K562 (cell line): ENCODE data around the gene LRP1. TPM values are rescaled to one million over a fixed set of nuclear protein-coding genes. Genes with fewer than 3 reads are reported as not detected.
A peak's percentile ranks its signal among the peaks of the same experiment; 100 is the strongest.

Source experiments
- FOXK2 ChIP-seq, 2 experiments: fragments of 450-650 bp; IDR thresholded peaks in 1 of 2; conservative IDR thresholded peaks in 1 of 2; 2 replicates each; pipeline ENCODE4 v1.6.1; 2016; ENCODE audit warnings: low read depth in 2 of 2, mild to moderate bottlenecking in 1 of 2
- HDGF ChIP-seq: fragments of 450-650 bp; IDR thresholded peaks from 2 replicates; pipeline ENCODE4 v1.6.1; 2016
- HLTF ChIP-seq: fragments of 450-650 bp; IDR thresholded peaks from 2 replicates; pipeline ENCODE4 v1.6.1; 2016
- LARP7 ChIP-seq: fragments of 450-650 bp; IDR thresholded peaks from 2 replicates; pipeline ENCODE4 v1.6.1; 2016
- LEF1 ChIP-seq: fragments of 450-650 bp; IDR thresholded peaks from 2 replicates; pipeline ENCODE4 v1.6.1; 2016; ENCODE audit warnings: mild to moderate bottlenecking
- MED1 ChIP-seq: sonication (generic); formaldehyde crosslinking; IDR thresholded peaks from 2 replicates; pipeline ENCODE4 v1.8.1; 2023; ENCODE audit warnings: missing genetic modification reagents, borderline replicate concordance
- NCOA4 ChIP-seq: fragments of 450-650 bp; IDR thresholded peaks from 2 replicates; pipeline ENCODE4 v1.6.1; 2018; ENCODE audit warnings: mild to moderate bottlenecking; ENCODE audit not compliant: partially characterized antibody
- NELFE ChIP-seq: IDR thresholded peaks from 2 replicates; pipeline ENCODE4 v1.6.1; 2011; ENCODE audit warnings: mild to moderate bottlenecking; ENCODE audit not compliant: insufficient read depth, insufficient read length
- ZNF316 ChIP-seq: fragments of 450-650 bp; IDR thresholded peaks from 2 replicates; pipeline ENCODE4 v1.6.1; 2016
- ZNF75A ChIP-seq: fragments of 450-650 bp; formaldehyde crosslinking; IDR thresholded peaks from 2 replicates; pipeline ENCODE4 v1.4.0; 2020; ENCODE audit warnings: mild to moderate bottlenecking
- polyA plus RNA-seq, 8 experiments: library from polyadenylated mRNA; depleted of rRNA in 4 of 8; stranded (reverse) in 5 of 8; unstranded in 3 of 8; fragments of >200 nt; fragmentation: Nextera tagmentation in 2 of 8; fragmentation: Illumina TruSeq in 1 of 8; extraction: Ambion mirVana in 2 of 8; extraction: Trizol in 1 of 8; gene quantifications; 2 replicates each; pipeline versions ENCODE4 v1.2.1 to v1.2.3, GENCODE V29; 2011 to 2014; ENCODE audit warnings: inconsistent platforms in 1 of 8, missing spikeins in 1 of 8
- total RNA-seq, 7 experiments: library from RNA; depleted of rRNA in 6 of 7; stranded (reverse); fragments of >200 nt in 6 of 7; fragmentation: Illumina TruSeq in 2 of 7; extraction: Trizol in 2 of 7; gene quantifications; 2 replicates each; pipeline versions ENCODE4 v1.2.1 to v1.2.3, GENCODE V29; 2011 to 2021; ENCODE audit warnings: low replicate concordance in 1 of 7
- TF ChIP-seq, protein P1 (sequence below), 2 experiments: fragments of 450-650 bp; conservative IDR thresholded peaks; 2 replicates each; pipeline ENCODE4 v1.6.1; 2017; ENCODE audit warnings: mild to moderate bottlenecking in 2 of 2, moderate library complexity in 2 of 2

The LRP1 gene
- total and polyA plus RNA-seq, 9 of the 15 experiments (the other 6 are each of a cell fraction or from before 2014, with no cell fraction given), result 0.04 to 0.64 (median 0.19) TPM; not detected in 2

DNA sequence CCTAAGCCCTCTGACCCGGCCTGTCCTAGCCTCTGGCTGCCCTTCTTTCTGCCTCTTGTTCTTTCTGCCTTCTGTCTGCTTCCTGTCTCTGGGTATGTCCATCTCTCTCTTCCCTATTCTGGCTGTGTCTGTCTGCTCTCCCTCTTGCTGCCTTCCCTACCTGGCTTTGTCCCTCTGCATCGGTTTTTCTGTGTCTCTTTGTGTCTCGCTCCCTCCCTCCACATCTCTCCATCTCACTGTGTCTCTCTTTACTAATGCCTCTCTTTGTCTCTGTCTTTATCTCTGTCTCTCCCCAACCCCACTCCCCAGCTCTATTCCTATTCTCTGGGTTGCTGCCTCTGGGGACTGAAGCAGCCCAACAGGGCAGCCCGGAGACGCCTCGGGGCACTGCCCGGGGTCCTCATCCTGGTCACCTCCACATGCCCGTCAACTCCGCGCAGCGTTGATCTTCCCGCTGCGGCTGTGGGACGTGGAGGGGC is 111.3 kb downstream of the LRP1 start (continued):
- TF ChIP-seq HDGF (0 out of 2 replicates have a peak, but pooled peaks have one; percentile 41), ZNF316 (no peak), FOXK2 (conservative IDR thresholded peaks at IDR 0.05 in 1 of 2, IDR thresholded peaks at IDR 0.05 in 1 of 2; ENCODE audit: low read depth in 2 of 2) (0 out of 4 replicates have a peak, but pooled peaks of 1 of the 2 experiments have one; percentile 35), NCOA4 (no peak), HLTF (0 out of 2 replicates have a peak, but pooled peaks have one; percentile 32), LARP7 (peak; percentile 58; the same call in 1 of the 2 replicates), LEF1 (no peak), NELFE (no peak), MED1 (no peak), ZNF75A (CRISPR knock-in tag) (no peak)
- TF ChIP-seq, protein P1, sequence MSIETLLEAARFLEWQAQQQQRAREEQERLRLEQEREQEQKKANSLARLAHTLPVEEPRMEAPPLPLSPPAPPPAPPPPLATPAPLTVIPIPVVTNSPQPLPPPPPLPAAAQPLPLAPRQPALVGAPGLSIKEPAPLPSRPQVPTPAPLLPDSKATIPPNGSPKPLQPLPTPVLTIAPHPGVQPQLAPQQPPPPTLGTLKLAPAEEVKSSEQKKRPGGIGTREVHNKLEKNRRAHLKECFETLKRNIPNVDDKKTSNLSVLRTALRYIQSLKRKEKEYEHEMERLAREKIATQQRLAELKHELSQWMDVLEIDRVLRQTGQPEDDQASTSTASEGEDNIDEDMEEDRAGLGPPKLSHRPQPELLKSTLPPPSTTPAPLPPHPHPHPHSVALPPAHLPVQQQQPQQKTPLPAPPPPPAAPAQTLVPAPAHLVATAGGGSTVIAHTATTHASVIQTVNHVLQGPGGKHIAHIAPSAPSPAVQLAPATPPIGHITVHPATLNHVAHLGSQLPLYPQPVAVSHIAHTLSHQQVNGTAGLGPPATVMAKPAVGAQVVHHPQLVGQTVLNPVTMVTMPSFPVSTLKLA (conservative IDR thresholded peaks at IDR 0.05), result no peak
